ENCODE results near the gene CRYBB2.
"Not testable (repeated sequence)": the region's sequence is repeated elsewhere in the genome, so short reads cannot be mapped to it uniquely, and the experiment has no call there.

The CRYBB2 gene

DNA sequence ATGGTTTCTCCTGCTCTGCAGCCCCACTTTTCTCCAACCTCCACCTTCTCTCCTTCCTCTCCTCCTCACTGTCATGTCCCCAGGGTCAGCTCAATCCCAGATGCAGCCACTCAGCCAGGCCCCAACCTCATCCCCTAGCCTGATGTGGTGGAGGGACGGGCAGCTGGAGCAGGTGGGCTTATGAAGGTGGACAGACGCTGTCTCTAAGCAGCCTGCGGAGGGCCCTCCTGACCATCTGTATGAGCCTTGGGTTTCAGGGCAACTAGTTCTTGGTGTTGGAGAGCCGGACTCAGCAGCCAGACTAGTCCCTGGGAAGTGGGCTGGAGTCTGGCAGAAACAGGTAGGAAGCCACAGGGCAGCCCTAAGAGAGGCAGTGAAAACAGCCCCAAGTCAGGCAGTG lies 18.1 kb downstream of the CRYBB2 start:
- no peak for DNase-seq

DNA sequence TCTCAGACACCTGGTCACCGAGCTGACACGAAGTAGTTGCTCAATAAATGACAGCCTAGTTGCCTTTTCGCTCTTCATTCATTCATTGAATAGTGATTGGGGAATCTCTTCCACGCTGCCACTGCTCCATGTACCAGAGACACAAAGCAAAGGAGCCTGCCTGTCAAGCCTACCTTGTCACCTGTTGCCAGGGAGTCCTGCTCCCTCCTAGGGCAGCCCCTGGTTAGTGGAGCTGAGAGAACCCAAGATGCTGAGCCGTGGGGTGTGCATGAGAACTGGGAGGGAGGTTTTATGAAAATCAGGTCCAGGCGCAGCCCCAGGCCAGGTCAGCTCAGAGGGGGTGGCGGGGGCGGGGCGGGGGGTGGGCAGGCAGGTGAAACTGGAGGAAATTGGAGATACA lies 18.6 kb downstream of the CRYBB2 start:
- not testable (repeated sequence) for DNase-seq

DNA sequence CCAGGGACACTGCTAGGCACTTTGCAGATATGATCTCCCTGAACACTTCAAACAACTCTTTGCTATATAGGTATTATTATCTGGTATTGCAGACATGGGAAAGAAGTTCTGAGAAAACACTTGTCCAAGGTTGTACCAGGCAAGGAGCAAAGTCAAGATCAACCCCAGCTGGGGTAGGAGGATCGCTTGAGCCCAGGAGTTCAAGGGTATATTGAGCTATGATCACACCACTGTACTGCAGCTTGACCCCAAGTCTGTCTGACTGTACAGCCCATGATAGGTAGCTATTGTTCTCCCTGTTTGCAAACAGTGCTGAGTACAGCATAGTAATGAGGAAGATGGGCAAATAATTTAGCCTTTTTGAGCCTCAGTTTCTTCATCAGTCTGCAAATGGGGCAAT lies 35.7 kb downstream of the CRYBB2 start:
- not testable (repeated sequence) for DNase-seq

GRCh38 chr22:25267567-25267966 lies 48.1 kb downstream of the CRYBB2 start:
- DNase-seq, result not testable (repeated sequence)

- DNase-seq, result not testable (repeated sequence)
Observed at GRCh38 chr22:25268902-25269301, 49.5 kb downstream of the CRYBB2 start.

DNA sequence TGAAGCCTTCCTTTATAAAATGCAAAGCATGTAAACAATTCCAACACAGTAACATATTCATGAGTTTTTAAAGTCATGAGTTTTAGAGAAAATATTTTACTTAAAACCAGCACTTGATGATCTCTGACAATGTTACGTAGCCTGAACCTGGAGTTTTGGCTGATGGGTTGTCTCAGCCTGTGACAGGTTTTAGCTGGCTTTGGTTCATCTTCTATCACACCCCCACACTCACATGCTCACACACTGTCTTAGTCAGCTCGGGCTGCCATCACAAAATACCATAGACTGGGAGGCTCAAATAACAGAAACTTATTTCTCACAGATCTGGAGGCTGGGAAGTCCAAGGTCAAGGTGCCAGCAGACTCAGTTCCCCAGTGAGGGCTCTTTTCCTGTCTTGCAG lies 50.6 kb downstream of the CRYBB2 start:
- not testable (repeated sequence) for DNase-seq

- not testable (repeated sequence) for DNase-seq
Observed at GRCh38 chr22:25273231-25273630, 53.8 kb downstream of the CRYBB2 start.

- not testable (repeated sequence) for DNase-seq
Observed at GRCh38 chr22:25273928-25274327, 54.5 kb downstream of the CRYBB2 start.

DNA sequence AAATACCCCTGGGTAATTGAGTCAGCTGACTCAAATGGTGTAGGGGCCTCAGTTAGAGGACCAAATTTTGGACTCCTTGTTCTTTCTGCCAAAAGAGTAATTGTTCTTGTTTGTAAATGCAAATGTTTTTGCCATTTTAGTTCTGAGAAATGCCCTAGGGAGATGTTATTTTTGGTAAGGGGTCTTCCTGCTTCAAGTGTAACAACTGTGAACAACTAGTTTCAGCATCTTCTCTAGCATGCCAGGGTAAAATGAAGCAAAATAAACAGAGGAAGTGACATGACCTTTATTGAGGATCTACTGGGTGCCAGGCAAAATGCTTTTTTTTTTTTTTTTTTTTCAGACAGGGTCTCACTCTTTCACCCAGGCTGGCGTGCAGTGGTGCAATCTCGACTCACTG lies 60.7 kb downstream of the CRYBB2 start:
- not testable (repeated sequence) for DNase-seq
